A549 (cell line): Measurements from ENCODE around the gene TJP1.

Experiments
- CTCF ChIP-seq: fragments of >200 bp; sonication (Bioruptor Twin); formaldehyde crosslinking; IDR thresholded peaks from 3 replicates; pipeline ENCODE4 v1.5.1; 2016
- ELK1 ChIP-seq: fragments of 150-350 bp; IDR thresholded peaks from 2 replicates; pipeline ENCODE4 v1.6.1; 2014; ENCODE audit warnings: low read depth, mild to moderate bottlenecking, low read length
- HDAC2 ChIP-seq: fragments of 200-600 bp; sonication (generic); IDR thresholded peaks from 2 replicates; pipeline ENCODE4 v1.6.1; 2016
- JUNB ChIP-seq: fragments of >200 bp; sonication (Bioruptor Twin); formaldehyde crosslinking; IDR thresholded peaks from 2 replicates; pipeline ENCODE4 v1.6.1; 2016
- KDM1A ChIP-seq: fragments of 200-600 bp; sonication (generic); IDR thresholded peaks from 2 replicates; pipeline ENCODE4 v1.6.1; 2016; ENCODE audit warnings: low read depth, mild to moderate bottlenecking
- KDM5A ChIP-seq: fragments of 200-600 bp; sonication (generic); IDR thresholded peaks from 2 replicates; pipeline ENCODE4 v1.6.1; 2016; ENCODE audit warnings: antibody characterized with exemption, mild to moderate bottlenecking
- MAX ChIP-seq: IDR thresholded peaks from 2 replicates; pipeline ENCODE4 v1.6.1; 2012
- POLR2A ChIP-seq: IDR thresholded peaks from 2 replicates; pipeline ENCODE4 v1.6.1; 2012; ENCODE audit warnings: mild to moderate bottlenecking, low read length
- SMC3 ChIP-seq: fragments of >200 bp; sonication (Bioruptor Twin); formaldehyde crosslinking; IDR thresholded peaks from 3 replicates; pipeline ENCODE4 v1.6.1; 2018; ENCODE audit warnings: inconsistent platforms

- TF ChIP-seq ELK1 (no peak), CTCF (no peak), JUNB (no peak), HDAC2 (no peak), MAX (no peak), SMC3 (no peak), KDM1A (no peak), POLR2A (no peak), KDM5A (no peak)
These were observed 156.7 kb downstream of the TJP1 start for GRCh38 chr15:29665444-29666003.
